RPMI7951 (cell line): Measurements from ENCODE around the gene STX2. TPM values are rescaled to one million over a fixed set of nuclear protein-coding genes. Genes with fewer than 3 reads are reported as not detected.

ENCODE experiments used
- total RNA-seq: library from RNA; depleted of rRNA; stranded (reverse); fragments of >200 nt; shearing (Covaris generic); gene quantifications from 2 replicates; pipeline ENCODE4 v1.2.3, GENCODE V29; 2014; rRNA removed

STX2 gene
- total RNA-seq, 1 experiment from 2014 or later: 28.1 TPM

Other genes starting within 250 kb of the STX2 start
- gene RIMBP2, start 123.0 kb downstream of the STX2 start, total RNA-seq: not detected in 2 replicates
- gene RAN, start 32.8 kb upstream of the STX2 start, total RNA-seq: 717 and 1,052 TPM in 2 replicates
- gene ADGRD1, start 114.7 kb upstream of the STX2 start, total RNA-seq: not detected in 2 replicates